ENCODE results near the gene EXT2. TPM values are rescaled to one million over a fixed set of nuclear protein-coding genes. Genes with fewer than 3 reads are reported as not detected.

Gene EXT2
- polyA plus RNA-seq, 1 donor from 2014 or later, result 77.5 TPM

GRCh38 chr11:44137057-44137456 lies 41.6 kb downstream of the EXT2 start:
- no peaks in the 10 kb centered on the region for H3K9me2 ChIP-seq (ENCODE audit: insufficient read depth, low read length)
- H3K4me3 ChIP-seq (ENCODE audit: low read length), result no peak overlapping the region
- H3K79me2 ChIP-seq (replicated peaks; ENCODE audit: insufficient read depth, low read length), result no peaks in the 10 kb centered on the region
- H3K4me2 ChIP-seq (ENCODE audit: low read length), result no peak overlapping the region
- H3K36me3 ChIP-seq (ENCODE audit: insufficient read depth, low read length), result no peaks in the 10 kb centered on the region
- H4K20me1 ChIP-seq (ENCODE audit: insufficient read depth), result no peaks in the 10 kb centered on the region
- H3K9me3 ChIP-seq (ENCODE audit: low read length), result no peaks in the 10 kb centered on the region
- no peaks in the 10 kb centered on the region for H3F3A ChIP-seq (ENCODE audit: insufficient read depth, low read length, poor library complexity, severe bottlenecking)
- no peaks in the 10 kb centered on the region for H3K27me3 ChIP-seq (ENCODE audit: insufficient read depth, low read depth, low read length)
- TF ChIP-seq EZH2 (IDR thresholded peaks at IDR 0.05; ENCODE audit: borderline replicate concordance, insufficient read depth, low read length, poor library complexity, severe bottlenecking) (no peak), EP300 (conservative IDR thresholded peaks at IDR 0.05; ENCODE audit: poor library complexity, severe bottlenecking) (no peak), SMC3 (conservative IDR thresholded peaks at IDR 0.05; ENCODE audit: poor library complexity) (no peak), TAF1 (IDR thresholded peaks at IDR 0.05; ENCODE audit: low read depth) (no peak), RAD21 (conservative IDR thresholded peaks at IDR 0.05) (no peak), MXI1 (conservative IDR thresholded peaks at IDR 0.05; ENCODE audit: poor library complexity, severe bottlenecking) (no peak)
- H2AFZ ChIP-seq (ENCODE audit: low read depth, low read length), result no peak overlapping the region
- H3K9ac ChIP-seq (ENCODE audit: low read length), result no peak overlapping the region
- H3K27ac ChIP-seq (ENCODE audit: low read length), result no peak overlapping the region

GRCh38 chr11:44138286-44138685 lies 42.8 kb downstream of the EXT2 start:
- no peaks in the 10 kb centered on the region for H3K36me3 ChIP-seq (ENCODE audit: insufficient read depth, low read length)
- no peak overlapping the region for H3K9ac ChIP-seq (ENCODE audit: low read length)
- H3K27me3 ChIP-seq (ENCODE audit: insufficient read depth, low read depth, low read length), result no peaks in the 10 kb centered on the region
- H4K20me1 ChIP-seq (ENCODE audit: insufficient read depth), result no peaks in the 10 kb centered on the region
- H2AFZ ChIP-seq (ENCODE audit: low read depth, low read length), result no peak overlapping the region
- no peak overlapping the region for H3K27ac ChIP-seq (ENCODE audit: low read length)
- H3K9me3 ChIP-seq (ENCODE audit: low read length), result no peaks in the 10 kb centered on the region
- no peak overlapping the region for H3K4me3 ChIP-seq (ENCODE audit: low read length)
- no peaks in the 10 kb centered on the region for H3F3A ChIP-seq (ENCODE audit: insufficient read depth, low read length, poor library complexity, severe bottlenecking)
- H3K9me2 ChIP-seq (ENCODE audit: insufficient read depth, low read length), result no peaks in the 10 kb centered on the region
- H3K4me2 ChIP-seq (ENCODE audit: low read length), result no peak overlapping the region
- H3K79me2 ChIP-seq (replicated peaks; ENCODE audit: insufficient read depth, low read length), result no peaks in the 10 kb centered on the region
- TF ChIP-seq EZH2 (IDR thresholded peaks at IDR 0.05; ENCODE audit: borderline replicate concordance, insufficient read depth, low read length, poor library complexity, severe bottlenecking) (no peak), TAF1 (IDR thresholded peaks at IDR 0.05; ENCODE audit: low read depth) (no peak), RAD21 (conservative IDR thresholded peaks at IDR 0.05) (no peak), SMC3 (conservative IDR thresholded peaks at IDR 0.05; ENCODE audit: poor library complexity) (no peak), CTCF (IDR thresholded peaks at IDR 0.05; ENCODE audit: poor library complexity, severe bottlenecking) (no peak), REST (IDR thresholded peaks at IDR 0.05; ENCODE audit: borderline replicate concordance) (no peak), MXI1 (conservative IDR thresholded peaks at IDR 0.05; ENCODE audit: poor library complexity, severe bottlenecking) (no peak), POLR2AphosphoS5 (IDR thresholded peaks at IDR 0.05) (no peak), EP300 (conservative IDR thresholded peaks at IDR 0.05; ENCODE audit: poor library complexity, severe bottlenecking) (no peak)

All from neural cell (in vitro differentiated cells).